Tibial nerve (tissue), 4 donors: Measurements from ENCODE around the gene KCNH1. TPM values are rescaled to one million over a fixed set of nuclear protein-coding genes. Genes with fewer than 3 reads are reported as not detected.

Experiments
- DNase-seq, 2 donors: peaks; one replicate each; pipeline ENCODE4 v3.0.0-alpha.2; 2019; ENCODE audit warnings: low spot score in 2 of 2
- H3K27ac ChIP-seq, 4 donors: fragments of 200-600 bp; sonication (generic) in 3 of 4; one replicate each; pipeline ENCODE4 v1.5.1; 2017 to 2019; ENCODE audit warnings: mild to moderate bottlenecking in 1 of 4
- H3K27me3 ChIP-seq, 2 donors: fragments of 200-600 bp; sonication (generic) in 1 of 2; one replicate each; pipeline versions ENCODE4 v1.5.1 to v1.6.0; 2017 to 2019
- H3K36me3 ChIP-seq, 3 donors: fragments of 200-600 bp; sonication (generic); one replicate each; pipeline ENCODE4 v1.5.1; 2018 to 2019
- H3K4me1 ChIP-seq, 4 donors: fragments of 200-600 bp; sonication (generic) in 3 of 4; one replicate each; pipeline ENCODE4 v1.5.1; 2017 to 2019
- H3K4me3 ChIP-seq, 4 donors: fragments of 200-600 bp; sonication (generic) in 3 of 4; one replicate each; pipeline ENCODE4 v1.5.1; 2017 to 2019; ENCODE audit warnings: mild to moderate bottlenecking in 1 of 4, moderate library complexity in 1 of 4
- H3K9me3 ChIP-seq, 4 donors: fragments of 200-600 bp; sonication (generic) in 3 of 4; one replicate each; pipeline ENCODE4 v1.5.1; 2017 to 2019
- EP300 ChIP-seq, 2 donors: sonication (generic); formaldehyde crosslinking; IDR thresholded peaks; one replicate each; pipeline ENCODE4 v1.6.1; 2017; ENCODE audit warnings: antibody characterized with exemption in 2 of 2, mild to moderate bottlenecking in 1 of 2
- POLR2A ChIP-seq, 2 donors: fragments of 450-650 bp; IDR thresholded peaks; one replicate each; pipeline ENCODE4 v1.6.1; 2017; ENCODE audit warnings: antibody characterized with exemption in 2 of 2, mild to moderate bottlenecking in 2 of 2, moderate library complexity in 2 of 2
- WGBS, 2 donors: methylation state at CpG; one replicate each; pipeline ENCODE4 v1.1.5; 2018; 5-methylcytosine and 5-hydroxymethylcytosine counted together
- total RNA-seq, 4 donors: library from RNA; depleted of rRNA; stranded (reverse); fragments of >200 nt; gene quantifications; one replicate each; pipeline ENCODE4 v1.1.0, GENCODE V29; 2016
- TF ChIP-seq, protein P1 (sequence below), 5 experiments: fragments of 200-600 bp in 3 of 5; fragments of 450-650 bp in 2 of 5; sonication (generic) in 3 of 5; IDR thresholded peaks; one replicate each; pipeline ENCODE4 v1.5.1; 2016 to 2019; ENCODE audit warnings: antibody characterized with exemption in 5 of 5, mild to moderate bottlenecking in 3 of 5, moderate library complexity in 2 of 5

Gene KCNH1
- total RNA-seq, 4 donors from 2014 or later: 1.9 to 10.0 (median 3.6) TPM

DNA sequence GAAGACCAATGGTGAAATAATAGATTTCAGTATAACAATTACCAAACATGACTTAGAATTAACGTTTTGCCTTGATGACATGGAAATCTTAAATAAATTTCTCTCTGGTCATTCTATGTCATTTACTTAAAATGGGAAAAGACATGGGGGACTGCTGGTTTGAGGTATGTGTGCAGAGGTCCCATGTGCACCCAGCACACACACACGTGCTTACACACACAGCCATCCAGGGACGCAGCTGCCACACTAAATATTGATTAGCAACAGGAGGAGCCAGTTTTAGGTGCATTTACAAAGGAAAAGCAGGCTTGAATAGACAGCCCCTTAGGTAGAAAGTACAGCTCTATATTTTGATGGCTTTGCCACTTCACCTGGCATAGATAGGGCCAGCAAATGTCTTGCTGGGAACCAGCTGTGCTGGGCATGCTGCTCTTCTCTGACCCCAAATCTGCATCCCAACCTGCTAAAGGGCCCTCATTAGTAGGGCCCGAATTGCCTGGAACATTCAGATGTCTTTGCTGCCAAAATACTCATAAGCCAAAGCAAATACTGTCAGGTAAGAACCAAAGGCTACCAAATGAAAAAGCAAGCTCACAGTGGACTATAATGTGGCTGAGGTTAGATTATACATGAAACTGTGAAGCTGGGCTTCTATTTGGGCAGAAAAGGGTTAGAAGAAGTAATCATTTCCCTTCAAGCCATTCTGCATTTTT, 405.4 kb downstream of the KCNH1 start:
- DNase-seq: no peak
- no peak for TF ChIP-seq EP300 (IDR thresholded peaks at IDR 0.05)
- TF ChIP-seq, protein P1, sequence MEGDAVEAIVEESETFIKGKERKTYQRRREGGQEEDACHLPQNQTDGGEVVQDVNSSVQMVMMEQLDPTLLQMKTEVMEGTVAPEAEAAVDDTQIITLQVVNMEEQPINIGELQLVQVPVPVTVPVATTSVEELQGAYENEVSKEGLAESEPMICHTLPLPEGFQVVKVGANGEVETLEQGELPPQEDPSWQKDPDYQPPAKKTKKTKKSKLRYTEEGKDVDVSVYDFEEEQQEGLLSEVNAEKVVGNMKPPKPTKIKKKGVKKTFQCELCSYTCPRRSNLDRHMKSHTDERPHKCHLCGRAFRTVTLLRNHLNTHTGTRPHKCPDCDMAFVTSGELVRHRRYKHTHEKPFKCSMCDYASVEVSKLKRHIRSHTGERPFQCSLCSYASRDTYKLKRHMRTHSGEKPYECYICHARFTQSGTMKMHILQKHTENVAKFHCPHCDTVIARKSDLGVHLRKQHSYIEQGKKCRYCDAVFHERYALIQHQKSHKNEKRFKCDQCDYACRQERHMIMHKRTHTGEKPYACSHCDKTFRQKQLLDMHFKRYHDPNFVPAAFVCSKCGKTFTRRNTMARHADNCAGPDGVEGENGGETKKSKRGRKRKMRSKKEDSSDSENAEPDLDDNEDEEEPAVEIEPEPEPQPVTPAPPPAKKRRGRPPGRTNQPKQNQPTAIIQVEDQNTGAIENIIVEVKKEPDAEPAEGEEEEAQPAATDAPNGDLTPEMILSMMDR (IDR thresholded peaks at IDR 0.05): no peak
- no peak for TF ChIP-seq POLR2A (IDR thresholded peaks at IDR 0.05)
- H3K27me3 ChIP-seq: no peaks in the 10 kb centered on the region
- H3K9me3 ChIP-seq: no peaks in the 10 kb centered on the region
- H3K4me3 ChIP-seq: no peak overlapping the region
- 77 to 80% methylated on average over 4 of the region's 4 CpGs for WGBS, 2 donors
- no peaks in the 10 kb centered on the region for H3K4me1 ChIP-seq
- H3K27ac ChIP-seq: no peak overlapping the region
- no peaks in the 10 kb centered on the region for H3K36me3 ChIP-seq

DNA sequence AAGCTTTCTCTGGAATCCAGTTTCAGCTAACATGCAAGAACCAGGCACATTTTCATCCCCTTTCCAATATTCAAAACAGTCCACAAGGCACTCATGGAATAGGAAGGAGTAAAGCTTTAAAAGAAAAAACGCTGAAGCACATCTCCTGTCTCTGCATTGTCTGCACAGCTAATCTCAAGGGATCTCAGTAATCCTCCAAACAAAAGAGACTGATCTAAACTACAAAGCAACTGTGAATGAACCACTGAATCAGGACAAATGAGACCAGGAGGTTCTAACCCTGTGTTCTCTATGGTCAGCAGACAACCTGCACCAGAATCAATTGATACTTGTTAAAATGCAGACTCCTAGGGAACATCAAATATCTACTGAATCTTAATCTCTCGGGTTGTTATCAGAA, 406.2 kb downstream of the KCNH1 start:
- H3K9me3 ChIP-seq: no peaks in the 10 kb centered on the region
- no peak overlapping the region for H3K4me3 ChIP-seq
- WGBS, 2 donors: 44 to 79% methylated on average over 2 of the region's 2 CpGs
- no peaks in the 10 kb centered on the region for H3K27me3 ChIP-seq
- no peak for TF ChIP-seq EP300 (IDR thresholded peaks at IDR 0.05)
- TF ChIP-seq POLR2A (IDR thresholded peaks at IDR 0.05): no peak
- TF ChIP-seq, protein P1 (IDR thresholded peaks at IDR 0.05): no peak
- H3K36me3 ChIP-seq: no peaks in the 10 kb centered on the region
- no peak overlapping the region for H3K27ac ChIP-seq
- no peaks in the 10 kb centered on the region for H3K4me1 ChIP-seq
- no peak for DNase-seq

DNA sequence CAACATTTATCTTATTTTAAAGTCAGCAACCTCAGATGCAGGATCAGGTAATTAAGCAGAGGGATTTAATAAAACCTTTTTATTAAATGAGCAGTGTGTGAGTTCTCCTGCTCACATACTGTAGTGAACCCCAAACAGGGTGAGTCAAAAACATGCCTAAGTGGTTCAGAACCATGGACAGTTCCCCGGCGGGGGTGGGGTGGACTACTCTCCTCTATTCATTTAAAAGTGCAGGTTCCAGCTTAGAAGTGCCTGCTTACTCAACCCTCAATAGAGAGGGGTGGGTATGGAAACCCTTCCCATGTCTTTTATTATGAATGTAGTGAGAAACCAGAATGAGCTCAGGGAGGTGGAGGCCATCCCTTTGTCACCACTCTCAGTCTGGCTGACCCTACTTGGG, 407.3 kb downstream of the KCNH1 start:
- no peaks in the 10 kb centered on the region for H3K27me3 ChIP-seq
- no peaks in the 10 kb centered on the region for H3K9me3 ChIP-seq
- H3K4me1 ChIP-seq: no peaks in the 10 kb centered on the region
- no peak overlapping the region for H3K4me3 ChIP-seq
- peak in 1 of 2 donors; percentile 9 for DNase-seq
- no peak for TF ChIP-seq POLR2A (IDR thresholded peaks at IDR 0.05)
- TF ChIP-seq, protein P1 (IDR thresholded peaks at IDR 0.05): no peak
- TF ChIP-seq EP300 (IDR thresholded peaks at IDR 0.05): no peak
- H3K36me3 ChIP-seq: no peaks in the 10 kb centered on the region
- no peak overlapping the region for H3K27ac ChIP-seq
- 0 to 3% methylated on average over 2 of the region's 2 CpGs for WGBS, 2 donors

DNA sequence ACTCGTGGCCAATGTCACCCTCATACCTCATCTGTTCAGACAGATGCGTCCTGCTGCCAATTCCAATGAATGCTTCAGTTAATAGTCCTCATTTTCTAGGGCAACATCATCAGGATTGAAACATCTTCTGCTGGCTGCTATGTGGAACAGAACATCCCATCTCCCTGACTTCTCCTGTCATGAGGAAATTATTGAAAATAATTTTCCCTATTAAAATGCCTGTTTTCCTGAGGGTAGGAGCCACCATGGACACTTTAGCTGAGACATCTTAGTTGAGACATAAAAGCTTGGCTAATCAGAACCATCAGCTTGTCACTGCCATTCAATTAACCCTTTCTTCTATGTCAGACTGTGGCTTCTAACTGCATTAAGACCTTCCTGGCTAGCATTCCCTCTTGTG, 409.2 kb downstream of the KCNH1 start:
- Histone ChIP-seq H3K9me3 (no peaks in the 10 kb centered on the region), H3K27me3 (no peaks in the 10 kb centered on the region), H3K4me3 (no peak overlapping the region), H3K27ac (no peak overlapping the region), H3K4me1 (no peaks in the 10 kb centered on the region), H3K36me3 (no peaks in the 10 kb centered on the region)
- DNase-seq: no peak
- WGBS, 2 donors: 68 to 82% methylated on average over 2 of the region's 2 CpGs
- TF ChIP-seq EP300 (IDR thresholded peaks at IDR 0.05) (no peak), POLR2A (IDR thresholded peaks at IDR 0.05) (no peak)
- TF ChIP-seq, protein P1 (IDR thresholded peaks at IDR 0.05): no peak

DNA sequence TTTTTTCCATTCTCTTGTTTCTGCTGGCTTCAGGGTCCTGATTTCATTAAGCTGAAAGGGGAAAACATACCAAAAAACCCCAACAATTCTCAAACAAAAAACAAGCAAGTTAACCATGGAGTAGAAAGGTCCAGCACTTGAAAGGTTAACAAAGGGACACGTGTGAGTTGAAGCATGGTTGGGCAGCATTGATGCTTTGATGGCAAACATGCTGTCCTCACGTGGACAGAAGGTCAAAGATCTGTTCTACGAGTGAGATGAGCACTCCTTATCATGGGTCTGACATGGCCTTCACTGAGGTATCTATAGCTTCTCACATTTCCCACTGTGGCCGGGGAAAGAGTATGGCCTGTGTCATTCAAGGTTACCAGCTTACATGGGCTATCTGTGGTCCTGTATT, 410.3 kb downstream of the KCNH1 start:
- Histone ChIP-seq H3K36me3 (no peaks in the 10 kb centered on the region), H3K27me3 (no peaks in the 10 kb centered on the region), H3K4me1 (no peaks in the 10 kb centered on the region), H3K9me3 (no peaks in the 10 kb centered on the region), H3K27ac (no peak overlapping the region), H3K4me3 (no peak overlapping the region)
- TF ChIP-seq, protein P1 (IDR thresholded peaks at IDR 0.05): no peak
- no peak for TF ChIP-seq POLR2A (IDR thresholded peaks at IDR 0.05)
- no peak for TF ChIP-seq EP300 (IDR thresholded peaks at IDR 0.05)
- DNase-seq: no peak
- WGBS, 2 donors: 33 to 45% methylated on average over 4 of the region's 4 CpGs
